Natural killer cell (primary cell): ENCODE data around the gene H19. TPM values are rescaled to one million over a fixed set of nuclear protein-coding genes. Genes with fewer than 3 reads are reported as not detected.

Experiments
- ATAC-seq, 3 donors: fragments of 150-1000 bp in 2 of 3; fragments of 200-7000 bp in 1 of 3; cut with Tn5 transposase; 1 replicate in 1 of 3; 2 replicates in 2 of 3; pipeline ENCODE4 v1.10.0; 2021; ENCODE audit warnings: mild to moderate bottlenecking in 2 of 3, moderate library complexity in 2 of 3
- DNase-seq, 2 donors: peaks; one replicate each; pipeline versions ENCODE4 v3.0.0 to v3.0.0-alpha.2; 2013 to 2021; ENCODE audit warnings: mixed read lengths in 1 of 2
- H3K27ac ChIP-seq: one replicate; pipeline ENCODE4 v1.5.1; 2013; ENCODE audit warnings: mild to moderate bottlenecking, low read length
- H3K27me3 ChIP-seq: one replicate; pipeline ENCODE4 v1.6.1; 2013; ENCODE audit warnings: low read length; ENCODE audit not compliant: control insufficient read depth, insufficient read depth
- H3K36me3 ChIP-seq: one replicate; pipeline ENCODE4 v1.6.1; 2013; ENCODE audit warnings: low read length; ENCODE audit not compliant: control insufficient read depth, insufficient read depth
- H3K4me1 ChIP-seq: one replicate; pipeline ENCODE4 v1.6.1; 2013; ENCODE audit warnings: low read length; ENCODE audit not compliant: control insufficient read depth, insufficient read depth
- H3K4me3 ChIP-seq: one replicate; pipeline ENCODE4 v1.5.1; 2013; ENCODE audit warnings: low read length
- H3K9me3 ChIP-seq: one replicate; pipeline ENCODE4 v1.6.1; 2013; ENCODE audit warnings: low read length; ENCODE audit not compliant: control insufficient read depth, insufficient read depth
- H3K27ac Mint-ChIP-seq, 2 donors: one replicate each; pipeline ENCODE4 v1.8.0; 2022; ENCODE audit warnings: mild to moderate bottlenecking in 2 of 2, mixed read lengths in 2 of 2, moderate library complexity in 1 of 2
- H3K27me3 Mint-ChIP-seq, 2 donors: one replicate each; pipeline ENCODE4 v1.8.0; 2022; ENCODE audit warnings: low read depth in 2 of 2, mixed read lengths in 2 of 2
- H3K36me3 Mint-ChIP-seq: one replicate; pipeline ENCODE4 v1.8.0; 2022; ENCODE audit warnings: mixed read lengths
- H3K4me1 Mint-ChIP-seq, 2 donors: one replicate each; pipeline ENCODE4 v1.8.0; 2022; ENCODE audit warnings: mixed read lengths in 2 of 2
- H3K4me3 Mint-ChIP-seq: one replicate; pipeline ENCODE4 v1.8.0; 2022; ENCODE audit warnings: mild to moderate bottlenecking, moderate library complexity, mixed read lengths
- H3K9me3 Mint-ChIP-seq, 2 donors: one replicate each; pipeline ENCODE4 v1.8.0; 2022; ENCODE audit warnings: mixed read lengths in 2 of 2
- CTCF ChIP-seq: fragments of 200-600 bp; IDR thresholded peaks from one replicate; pipeline ENCODE4 v1.8.0; 2022; ENCODE audit warnings: antibody characterized with exemption
- WGBS: methylation state at CpG from one replicate; pipeline ENCODE4 v1.1.7; 2013; ENCODE audit warnings: missing lambda C conversion rate; ENCODE audit not compliant: insufficient coverage; 5-methylcytosine and 5-hydroxymethylcytosine counted together
- intact Hi-C: fragments of 100-400 bp; cut with micrococcal nuclease; formaldehyde crosslinking; loops from one replicate; pipeline ENCODE4 v1.14.2; 2022
- total RNA-seq, 4 donors: library from RNA; stranded (reverse); fragments of 120-200 nt in 1 of 4; gene quantifications; one replicate each; pipeline versions ENCODE4 v1.2.3 to v1.2.4, GENCODE V29; 2013 to 2022

The H19 gene
- total RNA-seq, 3 donors from 2014 or later (not counting 1 experiment from before 2014, with no cell fraction given), result not detected

GRCh38 chr11:1994121-1994520 is 3.5 kb downstream of the H19 start:
- Histone ChIP-seq H3K9me3 (no peaks in the 10 kb centered on the region), H3K27ac (no peak overlapping the region), H3K4me3 (no peak overlapping the region), H3K27me3 (no peaks in the 10 kb centered on the region), H3K4me1 (no peaks in the 10 kb centered on the region), H3K36me3 (no peaks in the 10 kb centered on the region)
- no peak for TF ChIP-seq CTCF
- Mint-ChIP-seq H3K9me3 (no peaks in the 10 kb centered on the region), H3K36me3 (no peaks in the 10 kb centered on the region), H3K27me3 (peaks cover 0 to 2% of the 10 kb centered on the region in 2 donors), H3K4me1 (no peaks in the 10 kb centered on the region), H3K4me3 (no peak overlapping the region), H3K27ac (no peak overlapping the region)
- no peak for ATAC-seq
- intact Hi-C loops, result no loop called here
- no peak for DNase-seq
- WGBS, result 97% methylated on average over 6 of the region's 13 CpGs

GRCh38 chr11:1992111-1992510 is 5.5 kb downstream of the H19 start:
- 91% methylated on average over 12 of the region's 26 CpGs for WGBS
- intact Hi-C loops, result no loop called here
- TF ChIP-seq CTCF, result no peak
- H3K27ac Mint-ChIP-seq, result no peak overlapping the region
- no peak overlapping the region for H3K4me3 Mint-ChIP-seq
- Histone ChIP-seq H3K9me3 (no peaks in the 10 kb centered on the region), H3K27me3 (no peaks in the 10 kb centered on the region), H3K4me1 (no peaks in the 10 kb centered on the region), H3K36me3 (no peaks in the 10 kb centered on the region), H3K27ac (no peak overlapping the region), H3K4me3 (no peak overlapping the region)
- DNase-seq, result no peak
- H3K9me3 Mint-ChIP-seq, result no peaks in the 10 kb centered on the region
- ATAC-seq, result no peak
- H3K27me3 Mint-ChIP-seq, result peaks cover 0 to 2% of the 10 kb centered on the region in 2 donors
- no peaks in the 10 kb centered on the region for H3K36me3 Mint-ChIP-seq
- no peaks in the 10 kb centered on the region for H3K4me1 Mint-ChIP-seq

GRCh38 chr11:1990872-1991578 is 6.6 kb downstream of the H19 start:
- no peak for TF ChIP-seq CTCF
- no peak for ATAC-seq
- no peaks in the 10 kb centered on the region for H3K9me3 Mint-ChIP-seq
- DNase-seq, result no peak
- Histone ChIP-seq H3K9me3 (no peaks in the 10 kb centered on the region), H3K4me3 (no peak overlapping the region), H3K36me3 (no peaks in the 10 kb centered on the region), H3K27me3 (no peaks in the 10 kb centered on the region), H3K4me1 (no peaks in the 10 kb centered on the region), H3K27ac (no peak overlapping the region)
- peaks cover 0 to 2% of the 10 kb centered on the region in 2 donors for H3K27me3 Mint-ChIP-seq
- H3K27ac Mint-ChIP-seq, result no peak overlapping the region
- intact Hi-C loops, result no loop called here
- no peaks in the 10 kb centered on the region for H3K36me3 Mint-ChIP-seq
- no CpG with 5 or more reads among the region's 29 CpGs for WGBS
- H3K4me3 Mint-ChIP-seq, result no peak overlapping the region
- no peaks in the 10 kb centered on the region for H3K4me1 Mint-ChIP-seq

GRCh38 chr11:1989953-1990352 is 7.7 kb downstream of the H19 start:
- Histone ChIP-seq H3K27ac (no peak overlapping the region), H3K4me3 (no peak overlapping the region), H3K27me3 (no peaks in the 10 kb centered on the region), H3K9me3 (no peaks in the 10 kb centered on the region), H3K4me1 (no peaks in the 10 kb centered on the region), H3K36me3 (no peaks in the 10 kb centered on the region)
- no peaks in the 10 kb centered on the region for H3K9me3 Mint-ChIP-seq
- H3K36me3 Mint-ChIP-seq, result no peaks in the 10 kb centered on the region
- H3K4me1 Mint-ChIP-seq, result no peaks in the 10 kb centered on the region
- H3K27me3 Mint-ChIP-seq, result peaks cover 0 to 2% of the 10 kb centered on the region in 2 donors
- WGBS, result no CpG with 5 or more reads among the region's 15 CpGs
- ATAC-seq, result no peak
- no peak for DNase-seq
- intact Hi-C loops, result no loop called here
- TF ChIP-seq CTCF, result no peak
- no peak overlapping the region for H3K27ac Mint-ChIP-seq
- no peak overlapping the region for H3K4me3 Mint-ChIP-seq
